Measurements from ENCODE around the gene TRIM36.

TRIM36 gene

GRCh38 chr5:115160975-115161475 lies 8.7 kb downstream of the TRIM36 start:
- no peak for DNase-seq

GRCh38 chr5:115151208-115151805 lies 18.4 kb downstream of the TRIM36 start:
- no peak for DNase-seq

- DNase-seq = no peak
Observed at GRCh38 chr5:115150512-115150911, 19.2 kb downstream of the TRIM36 start.

- no peak for DNase-seq
Observed at GRCh38 chr5:115147052-115147451, 22.7 kb downstream of the TRIM36 start.

GRCh38 chr5:115136294-115136693 lies 33.4 kb downstream of the TRIM36 start:
- DNase-seq = no peak

- no peak for DNase-seq
Observed at GRCh38 chr5:115132465-115132864, 37.2 kb downstream of the TRIM36 start.

GRCh38 chr5:115126303-115126702 lies 43.4 kb downstream of the TRIM36 start:
- no peak for DNase-seq

GRCh38 chr5:115124741-115125140 lies 45.0 kb downstream of the TRIM36 start:
- DNase-seq = no peak

GRCh38 chr5:115116001-115116400 lies 53.7 kb downstream of the TRIM36 start:
- DNase-seq = no peak

- DNase-seq = no peak
Observed at GRCh38 chr5:115109840-115110239, 59.9 kb downstream of the TRIM36 start.

- no peak for DNase-seq
Observed at GRCh38 chr5:115109356-115109755, 60.4 kb downstream of the TRIM36 start.

GRCh38 chr5:115100319-115100955 lies 69.3 kb downstream of the TRIM36 start:
- DNase-seq = no peak

- DNase-seq = no peak
Observed at GRCh38 chr5:115098041-115098702, 71.5 kb downstream of the TRIM36 start.

GRCh38 chr5:115097236-115097635 lies 72.5 kb downstream of the TRIM36 start:
- no peak for DNase-seq

GRCh38 chr5:115096034-115096769 lies 73.5 kb downstream of the TRIM36 start:
- no peak for DNase-seq

GRCh38 chr5:115087951-115088350 lies 81.8 kb downstream of the TRIM36 start:
- DNase-seq = no peak

GRCh38 chr5:115086473-115086872 lies 83.2 kb downstream of the TRIM36 start:
- DNase-seq = no peak

- DNase-seq = no peak
Observed at GRCh38 chr5:115084246-115084793, 85.4 kb downstream of the TRIM36 start.

- DNase-seq = no peak
Observed at GRCh38 chr5:115079924-115080623, 89.6 kb downstream of the TRIM36 start.
